ENCODE measurements around the gene PIK3R2.

Gene PIK3R2

DNA sequence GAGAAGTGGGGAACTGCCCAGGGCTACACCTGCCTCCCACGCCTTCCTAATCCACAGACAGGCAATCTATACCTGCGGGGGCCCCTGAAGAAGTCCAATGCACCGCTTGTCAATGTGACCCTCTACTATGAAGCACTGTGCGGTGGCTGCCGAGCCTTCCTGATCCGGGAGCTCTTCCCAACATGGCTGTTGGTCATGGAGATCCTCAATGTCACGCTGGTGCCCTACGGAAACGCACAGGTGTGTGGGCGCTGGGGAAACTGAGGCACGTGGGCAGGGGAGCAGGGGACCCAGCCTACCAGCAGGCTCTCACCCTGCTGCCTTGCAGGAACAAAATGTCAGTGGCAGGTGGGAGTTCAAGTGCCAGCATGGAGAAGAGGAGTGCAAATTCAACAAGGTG, 22.0 kb downstream of the PIK3R2 start:
- DNase-seq, result no peak

GRCh38 chr19:18176367-18177310, 23.7 kb downstream of the PIK3R2 start:
- DNase-seq, result peak; percentile 39 to 57

DNA sequence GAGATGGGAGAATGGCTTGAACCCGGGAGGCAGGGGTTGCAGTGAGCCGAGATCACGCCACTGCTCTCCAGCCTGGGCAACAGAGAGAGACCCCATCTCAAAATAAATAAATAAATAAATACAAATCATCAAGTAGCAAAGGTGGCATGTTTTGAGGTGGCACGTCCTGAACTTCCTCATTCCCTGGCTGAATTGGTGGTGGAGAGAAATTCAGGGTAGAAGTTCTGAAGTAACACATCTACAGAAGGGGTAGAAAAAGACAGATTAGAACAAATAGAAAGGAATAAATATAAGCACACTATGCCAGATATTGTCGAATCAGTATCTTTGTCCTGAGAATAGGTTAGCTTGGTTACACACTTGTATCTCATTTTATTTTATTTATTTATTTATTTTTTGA, 27.0 kb downstream of the PIK3R2 start:
- DNase-seq, result no peak

DNA sequence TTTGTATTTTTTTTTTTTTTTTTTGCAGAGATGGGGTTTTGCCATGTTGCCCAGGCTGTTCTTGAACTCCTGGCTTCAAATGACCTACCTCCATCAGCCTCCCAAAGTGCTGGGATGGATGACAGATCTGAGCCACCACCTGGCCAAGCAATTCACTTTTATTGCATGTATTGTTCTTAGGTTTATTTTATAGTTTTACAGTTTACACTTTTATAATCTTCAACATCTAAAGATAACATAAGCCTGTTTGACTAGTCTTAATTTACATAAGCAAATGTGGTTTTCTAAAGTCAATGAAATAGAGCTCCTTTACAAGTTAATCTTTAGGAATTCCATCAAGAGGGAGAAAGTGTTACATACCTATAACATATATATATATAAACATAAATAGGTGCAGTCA, 30.6 kb downstream of the PIK3R2 start:
- DNase-seq, result no peak

GRCh38 chr19:18185538-18185937, 32.6 kb downstream of the PIK3R2 start:
- no peak for DNase-seq

- DNase-seq, result no peak
Measured at GRCh38 chr19:18190278-18190677, 37.3 kb downstream of the PIK3R2 start.

GRCh38 chr19:18191640-18192062, 38.7 kb downstream of the PIK3R2 start:
- DNase-seq, result no peak

DNA sequence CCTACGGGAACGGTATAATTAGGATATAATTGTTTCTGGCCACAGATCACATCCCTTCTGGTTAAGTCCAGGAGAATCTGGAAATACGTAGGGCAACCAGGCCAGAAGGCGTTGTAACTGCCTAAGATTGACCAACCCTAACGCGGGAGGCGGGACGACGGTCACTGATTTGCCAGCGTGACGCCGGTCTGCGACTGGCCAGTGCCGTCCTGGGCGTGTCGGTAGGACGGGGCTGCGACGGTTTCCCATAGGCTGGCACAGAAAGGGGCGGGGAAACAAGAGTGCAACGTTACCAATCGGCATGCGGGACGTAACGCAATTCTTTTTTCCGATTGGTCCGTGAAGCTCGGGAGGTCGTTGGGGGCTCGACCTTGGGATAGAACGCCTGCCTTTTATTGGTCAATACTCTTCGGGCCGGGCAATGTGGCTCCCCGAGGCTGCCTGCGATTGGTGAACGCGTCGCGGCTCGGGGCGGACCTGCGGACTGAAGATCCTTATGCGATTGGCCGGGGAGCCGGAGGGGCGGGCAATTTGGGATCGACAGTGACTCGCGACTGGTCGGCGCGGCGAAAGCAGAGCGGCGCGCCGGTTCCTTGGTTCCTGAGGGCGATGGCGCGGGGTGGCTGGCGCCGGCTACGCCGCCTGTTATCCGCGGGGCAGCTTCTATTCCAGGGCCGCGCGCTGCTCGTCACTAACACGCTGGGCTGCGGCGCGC, 39.9 kb downstream of the PIK3R2 start, which contains the start of gene MPV17L2:
TSS of gene MPV17L2 (plus strand) at position 546 of the 715 bp plus-strand sequence. CDS start at position 610, 64 bp downstream.
- DNase-seq, result peak; percentile 99 to 100

DNA sequence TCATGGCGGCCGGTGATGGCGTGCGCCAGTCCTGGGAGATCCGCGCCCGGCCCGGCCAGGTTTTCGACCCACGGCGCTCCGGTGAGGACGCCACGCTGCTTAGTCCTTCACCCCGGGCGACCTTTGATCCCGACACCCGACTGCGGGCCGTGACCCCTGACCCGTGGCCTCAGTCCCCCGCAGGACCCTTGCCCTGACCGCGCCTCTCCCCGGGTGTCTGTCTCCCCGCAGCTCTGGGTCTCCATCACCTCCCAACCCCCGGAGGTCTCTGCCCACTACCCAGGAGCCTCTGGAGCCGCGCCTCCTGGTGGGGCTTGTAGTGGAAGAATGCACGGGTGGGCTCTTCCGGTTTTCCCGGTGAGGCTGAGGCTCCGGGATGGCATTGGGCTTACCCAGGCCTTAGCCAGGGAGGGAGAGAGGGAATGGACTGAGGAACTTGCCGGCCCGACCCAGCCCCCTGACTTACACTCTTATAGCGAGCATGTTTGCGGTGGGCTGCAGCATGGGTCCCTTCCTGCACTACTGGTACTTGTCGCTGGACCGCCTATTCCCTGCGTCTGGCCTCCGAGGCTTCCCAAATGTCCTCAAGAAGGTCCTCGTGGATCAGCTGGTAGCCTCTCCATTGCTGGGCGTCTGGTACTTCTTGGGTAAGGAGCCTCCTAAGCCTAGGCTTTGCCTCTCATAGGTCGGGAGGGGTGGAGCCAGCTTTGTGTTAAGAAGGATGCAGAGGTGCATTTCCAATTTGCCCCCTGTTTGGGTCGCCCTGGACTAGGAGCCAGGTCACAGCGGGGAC, 40.6 kb downstream of the PIK3R2 start:
- DNase-seq, result no peak

- DNase-seq, result no peak
Measured at GRCh38 chr19:18194181-18194530, 41.2 kb downstream of the PIK3R2 start.

GRCh38 chr19:18194554-18195238, 41.7 kb downstream of the PIK3R2 start:
- no peak for DNase-seq

DNA sequence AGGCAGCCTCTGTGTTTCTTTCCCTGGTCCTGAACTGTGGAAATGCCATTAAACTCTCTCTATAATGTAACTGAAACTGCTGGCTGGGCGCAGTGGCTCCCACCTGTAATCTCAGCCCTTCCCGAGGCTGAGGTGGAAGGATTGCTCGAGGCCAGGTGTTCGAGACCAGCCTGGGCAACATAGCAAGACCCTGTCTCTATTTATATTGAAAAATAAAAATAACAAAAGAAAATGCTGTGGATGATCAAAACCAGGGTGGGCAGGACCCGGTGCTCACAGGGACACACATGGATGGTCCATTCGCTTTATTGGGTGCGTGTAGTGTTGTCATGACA, 43.5 kb downstream of the PIK3R2 start:
- DNase-seq, result no peak

DNA sequence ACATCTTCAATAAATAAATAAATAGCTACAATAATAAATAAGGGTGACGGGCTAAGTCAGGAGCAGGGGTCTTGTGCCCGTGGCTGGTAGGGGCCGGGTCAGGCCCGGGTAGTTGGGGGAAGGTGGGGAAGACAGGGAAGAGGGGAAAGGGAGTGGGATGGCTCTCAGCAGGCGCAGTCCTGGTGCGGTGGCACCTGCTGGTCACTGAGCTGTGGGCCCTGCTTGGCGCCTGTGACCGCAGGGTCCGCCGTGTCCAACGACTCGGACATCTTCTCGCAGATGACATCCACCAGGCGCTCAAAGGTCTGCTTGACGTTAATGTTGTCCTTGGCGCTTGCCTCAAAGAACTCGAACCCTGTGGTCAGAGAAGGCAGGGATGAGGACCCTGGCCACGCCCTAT, 44.3 kb downstream of the PIK3R2 start:
- no peak for DNase-seq

DNA sequence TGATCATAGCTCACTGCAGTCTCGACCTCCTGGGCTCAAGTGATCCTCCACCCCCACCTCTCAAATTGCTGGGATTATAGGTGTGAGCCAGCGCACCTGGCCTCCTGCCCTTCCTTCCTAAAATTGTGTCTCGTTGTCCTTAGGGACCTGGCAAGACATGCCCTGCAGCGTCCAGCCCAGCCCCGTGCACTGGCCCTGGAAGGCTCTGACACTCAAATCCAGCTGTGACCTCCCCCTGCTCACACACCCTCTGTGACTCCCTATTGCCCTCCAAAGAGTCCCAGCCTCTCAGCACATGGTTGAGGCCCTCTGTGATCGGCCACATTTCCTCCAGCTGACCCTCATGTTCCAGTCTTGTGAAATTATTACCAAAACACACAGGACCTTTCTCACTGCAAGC, 45.0 kb downstream of the PIK3R2 start:
- no peak for DNase-seq

- no peak for DNase-seq
Measured at GRCh38 chr19:18198374-18198773, 45.4 kb downstream of the PIK3R2 start.

DNA sequence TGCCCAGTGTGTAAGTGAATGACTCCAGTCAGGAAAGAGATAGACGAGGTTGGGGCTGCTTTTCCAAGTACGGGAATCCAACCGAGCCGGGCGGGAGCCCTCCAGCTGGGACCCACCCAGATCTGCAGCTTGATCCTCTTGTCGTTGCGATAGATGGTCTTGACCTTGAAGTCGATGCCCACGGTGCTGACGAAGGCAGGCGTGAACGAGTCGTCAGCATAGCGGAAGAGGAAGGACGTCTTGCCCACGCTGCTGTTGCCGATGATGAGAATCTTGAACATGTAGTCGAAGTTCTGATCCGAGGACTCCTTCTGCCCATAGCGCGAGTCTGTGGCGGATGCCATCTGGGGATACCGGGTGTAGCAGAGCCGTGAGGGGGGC, 49.4 kb downstream of the PIK3R2 start:
- DNase-seq, result peak in 1 of 2 donors; percentile 23

GRCh38 chr19:18202778-18203407, 49.9 kb downstream of the PIK3R2 start:
- no peak for DNase-seq

- DNase-seq, result no peak
Measured at GRCh38 chr19:18203408-18203862, 50.5 kb downstream of the PIK3R2 start.

- DNase-seq, result peak; percentile 100
Measured at GRCh38 chr19:18203863-18204393, 51.0 kb downstream of the PIK3R2 start, which contains the start of gene RAB3A. TSS of gene RAB3A (minus strand) at chr19:18204042. CDS start at chr19:18202740, 1,302 bp downstream.

GRCh38 chr19:18204394-18205199, 51.6 kb downstream of the PIK3R2 start:
- no peak for DNase-seq

Measured in inflammatory macrophage treated with lipopolysaccharide for 1 hour (primary cell).